Measurements from ENCODE around the gene NDEL1. TPM values are rescaled to one million over a fixed set of nuclear protein-coding genes. Genes with fewer than 3 reads are reported as not detected.

Gene NDEL1
- total and polyA plus RNA-seq, 3 donors from 2014 or later = 51.2 to 85.4 (median 73.1) TPM

DNA sequence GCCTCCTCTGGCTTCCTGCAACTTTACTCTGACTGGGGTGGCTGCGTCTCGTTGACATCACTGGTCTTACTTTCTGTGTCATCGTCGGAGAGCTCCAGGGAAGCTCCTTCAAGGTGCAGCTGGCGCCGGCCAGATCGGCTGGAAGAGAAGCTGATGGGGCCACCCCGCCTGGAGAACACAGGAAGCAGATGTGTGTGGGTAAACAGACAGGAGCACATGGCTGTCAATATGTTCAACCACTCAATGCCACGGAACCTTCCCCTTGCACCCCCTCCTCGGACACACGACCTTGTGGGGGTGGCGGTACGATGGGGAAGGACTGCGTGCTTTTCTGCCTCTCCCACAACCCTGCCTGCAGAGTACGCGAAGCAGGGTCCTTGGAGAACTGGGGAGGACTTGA, 40.1 kb downstream of the NDEL1 start:
- no peaks in the 10 kb centered on the region for H3K9me3 ChIP-seq
- WGBS, 2 donors = 88% methylated on average over 16 of the region's 16 CpGs
- no peaks in the 10 kb centered on the region for H3K27me3 ChIP-seq
- intact Hi-C loops (cut with DNase I; ENCODE audit: low total_unique reads) = no loop called here
- TF ChIP-seq POLR2A (IDR thresholded peaks at IDR 0.05) = no peak
- TF ChIP-seq, protein P1, sequence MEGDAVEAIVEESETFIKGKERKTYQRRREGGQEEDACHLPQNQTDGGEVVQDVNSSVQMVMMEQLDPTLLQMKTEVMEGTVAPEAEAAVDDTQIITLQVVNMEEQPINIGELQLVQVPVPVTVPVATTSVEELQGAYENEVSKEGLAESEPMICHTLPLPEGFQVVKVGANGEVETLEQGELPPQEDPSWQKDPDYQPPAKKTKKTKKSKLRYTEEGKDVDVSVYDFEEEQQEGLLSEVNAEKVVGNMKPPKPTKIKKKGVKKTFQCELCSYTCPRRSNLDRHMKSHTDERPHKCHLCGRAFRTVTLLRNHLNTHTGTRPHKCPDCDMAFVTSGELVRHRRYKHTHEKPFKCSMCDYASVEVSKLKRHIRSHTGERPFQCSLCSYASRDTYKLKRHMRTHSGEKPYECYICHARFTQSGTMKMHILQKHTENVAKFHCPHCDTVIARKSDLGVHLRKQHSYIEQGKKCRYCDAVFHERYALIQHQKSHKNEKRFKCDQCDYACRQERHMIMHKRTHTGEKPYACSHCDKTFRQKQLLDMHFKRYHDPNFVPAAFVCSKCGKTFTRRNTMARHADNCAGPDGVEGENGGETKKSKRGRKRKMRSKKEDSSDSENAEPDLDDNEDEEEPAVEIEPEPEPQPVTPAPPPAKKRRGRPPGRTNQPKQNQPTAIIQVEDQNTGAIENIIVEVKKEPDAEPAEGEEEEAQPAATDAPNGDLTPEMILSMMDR (IDR thresholded peaks at IDR 0.05) = no peak
- no peaks in the 10 kb centered on the region for H3K36me3 ChIP-seq (ENCODE audit: low read depth, missing control alignments)
- DNase-seq = no peak
- peaks cover 18% of the 10 kb centered on the region for H3K4me1 ChIP-seq
- H3K27ac ChIP-seq = no peak overlapping the region
- H3K4me3 ChIP-seq = no peak overlapping the region

DNA sequence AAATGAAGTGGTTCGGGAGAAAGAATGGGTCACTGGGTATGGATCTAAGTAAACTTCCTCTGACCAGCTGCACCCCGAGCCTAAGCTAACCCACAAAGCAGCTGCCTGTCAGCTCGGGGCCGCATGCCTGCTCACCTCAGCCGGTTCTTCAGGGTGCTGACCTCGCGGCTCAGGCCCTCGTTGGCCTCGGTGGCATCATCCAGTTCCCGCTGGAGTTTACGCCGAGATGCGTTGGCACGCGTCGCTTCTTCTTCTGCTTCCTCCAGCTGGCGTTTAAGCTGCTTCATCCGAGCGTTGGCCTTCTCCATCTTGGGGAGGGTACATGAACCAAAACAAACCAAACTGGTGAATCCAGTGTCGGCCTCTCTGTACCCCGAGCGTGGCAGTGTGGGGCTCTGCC, 41.1 kb downstream of the NDEL1 start:
- intact Hi-C loops (cut with DNase I; ENCODE audit: low total_unique reads) = no loop called here
- 95 to 96% methylated on average over 13 to 22 of the region's 22 CpGs for WGBS, 2 donors
- Histone ChIP-seq H3K4me1 (peaks cover 20% of the 10 kb centered on the region), H3K27ac (no peak overlapping the region), H3K27me3 (no peaks in the 10 kb centered on the region), H3K36me3 (ENCODE audit: low read depth, missing control alignments) (no peaks in the 10 kb centered on the region), H3K4me3 (no peak overlapping the region), H3K9me3 (no peaks in the 10 kb centered on the region)
- TF ChIP-seq, protein P1 (IDR thresholded peaks at IDR 0.05) = no peak
- no peak for TF ChIP-seq POLR2A (IDR thresholded peaks at IDR 0.05)
- DNase-seq = no peak

DNA sequence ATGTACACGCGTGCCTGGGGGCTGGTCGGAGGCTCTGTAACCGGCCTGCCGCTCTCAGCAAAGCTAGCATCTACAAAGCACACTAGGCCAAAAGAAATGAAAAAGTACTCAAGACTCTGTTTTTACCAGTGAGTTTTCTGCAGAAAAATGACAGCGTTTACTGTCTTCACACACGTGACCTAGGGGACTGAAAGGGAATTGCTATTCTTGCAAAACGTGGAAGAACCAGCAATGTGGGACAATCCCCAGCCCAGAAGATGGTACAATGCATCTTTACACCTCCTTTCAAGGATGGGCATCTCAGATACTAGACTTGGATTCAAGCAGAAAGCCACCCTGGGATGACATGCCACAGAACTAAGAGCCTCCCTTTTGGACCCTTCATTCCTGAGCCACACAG, 41.5 kb downstream of the NDEL1 start:
- H3K9me3 ChIP-seq = no peaks in the 10 kb centered on the region
- H3K4me3 ChIP-seq = no peak overlapping the region
- H3K36me3 ChIP-seq (ENCODE audit: low read depth, missing control alignments) = no peaks in the 10 kb centered on the region
- no peaks in the 10 kb centered on the region for H3K27me3 ChIP-seq
- H3K27ac ChIP-seq = no peak overlapping the region
- 94 to 96% methylated on average over 8 of the region's 8 CpGs for WGBS, 2 donors
- DNase-seq = no peak
- TF ChIP-seq, protein P1 (IDR thresholded peaks at IDR 0.05) = no peak
- TF ChIP-seq POLR2A (IDR thresholded peaks at IDR 0.05) = no peak
- intact Hi-C loops (cut with DNase I; ENCODE audit: low total_unique reads) = no loop called here
- peaks cover 21% of the 10 kb centered on the region for H3K4me1 ChIP-seq

DNA sequence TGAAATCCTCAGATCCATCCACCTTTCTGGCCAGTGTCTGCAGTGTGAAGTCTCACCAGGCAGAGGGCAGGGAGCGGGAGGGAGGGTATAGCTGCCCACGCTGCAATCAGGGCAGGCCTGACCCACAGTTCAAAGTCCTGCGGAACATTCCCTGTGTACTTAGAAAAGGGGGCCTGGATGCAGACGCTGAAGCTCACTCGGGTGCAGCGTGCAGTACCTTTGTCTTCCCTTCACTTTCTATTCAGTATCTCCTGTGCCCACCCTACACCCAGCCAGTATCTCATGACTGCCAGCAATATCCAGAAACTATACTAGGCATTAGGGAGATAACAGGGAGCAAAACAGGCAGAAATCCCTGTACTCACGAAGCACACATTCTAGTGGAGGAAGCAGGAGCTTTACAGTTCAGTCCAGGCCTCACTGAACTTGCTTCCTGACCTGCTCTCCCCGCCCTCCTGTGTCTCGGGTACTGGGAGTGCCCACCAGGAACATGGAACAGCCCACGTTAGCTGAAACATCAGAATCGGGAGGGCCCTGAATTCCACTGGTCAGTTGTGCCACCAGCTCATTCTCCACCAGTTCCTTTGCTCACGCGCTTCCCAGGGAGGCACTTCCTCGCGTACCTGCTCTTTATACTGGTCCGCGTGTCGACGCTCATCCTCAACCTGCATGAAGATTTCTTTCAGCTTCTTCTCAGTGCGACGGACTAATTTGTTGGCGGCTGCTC, 42.2 kb downstream of the NDEL1 start:
- peaks cover 21% of the 10 kb centered on the region for H3K4me1 ChIP-seq
- TF ChIP-seq, protein P1 (IDR thresholded peaks at IDR 0.05) = no peak
- TF ChIP-seq POLR2A (IDR thresholded peaks at IDR 0.05) = no peak
- DNase-seq = no peak
- H3K9me3 ChIP-seq = no peaks in the 10 kb centered on the region
- no peak overlapping the region for H3K27ac ChIP-seq
- no peaks in the 10 kb centered on the region for H3K36me3 ChIP-seq (ENCODE audit: low read depth, missing control alignments)
- 88 to 90% methylated on average over 20 to 22 of the region's 22 CpGs for WGBS, 2 donors
- no peak overlapping the region for H3K4me3 ChIP-seq
- H3K27me3 ChIP-seq = no peaks in the 10 kb centered on the region
- intact Hi-C loops (cut with DNase I; ENCODE audit: low total_unique reads) = no loop called here

DNA sequence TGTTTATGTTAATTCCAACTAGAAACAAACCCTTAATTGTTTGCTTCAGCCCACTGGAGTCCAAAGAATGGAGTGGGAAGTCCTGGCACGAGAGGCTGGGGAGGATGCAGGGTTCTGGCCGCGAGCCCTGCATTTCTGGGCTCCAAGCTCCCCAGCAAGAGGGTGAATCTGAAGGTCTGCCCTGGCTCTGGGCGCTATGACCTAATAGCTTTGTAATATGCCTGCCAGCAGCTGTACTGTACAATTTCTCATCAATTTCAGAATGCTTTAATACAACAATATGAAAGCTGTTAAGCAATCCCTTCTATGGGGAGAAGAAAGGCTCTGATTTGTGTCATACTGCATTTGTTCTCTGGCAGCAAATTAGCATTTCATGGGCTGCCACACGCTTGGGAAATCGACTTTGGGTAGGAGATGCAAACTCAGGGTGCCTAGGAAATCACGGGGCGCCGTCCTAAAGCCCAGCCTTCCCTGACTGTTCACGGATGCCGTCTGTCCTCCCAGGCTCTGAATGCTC, 43.8 kb downstream of the NDEL1 start:
- DNase-seq = peak; percentile 89
- H3K4me3 ChIP-seq = no peak overlapping the region
- WGBS, 2 donors = 32 to 58% methylated on average over 10 to 11 of the region's 11 CpGs
- H3K27me3 ChIP-seq = no peaks in the 10 kb centered on the region
- no peaks in the 10 kb centered on the region for H3K36me3 ChIP-seq (ENCODE audit: low read depth, missing control alignments)
- H3K9me3 ChIP-seq = no peaks in the 10 kb centered on the region
- peaks cover 21% of the 10 kb centered on the region for H3K4me1 ChIP-seq
- TF ChIP-seq POLR2A (IDR thresholded peaks at IDR 0.05) = no peak
- TF ChIP-seq, protein P1 (IDR thresholded peaks at IDR 0.05) = no peak
- peak overlapping the region; percentile 10 to 68 for H3K27ac ChIP-seq
- intact Hi-C loops (cut with DNase I; ENCODE audit: low total_unique reads) = no loop called here
